Umbilical cord (tissue), 2 donors: ENCODE measurements around the gene PAWR. TPM values are rescaled to one million over a fixed set of nuclear protein-coding genes. Genes with fewer than 3 reads are reported as not detected.

Experiments
- DNase-seq: peaks from one replicate; pipeline ENCODE4 v3.0.0-alpha.2; 2015; ENCODE audit warnings: low spot score
- total RNA-seq: library from RNA; depleted of rRNA; stranded (reverse); fragments of >200 nt; gene quantifications from one replicate; pipeline ENCODE4 v1.2.3, GENCODE V29; 2014; ENCODE audit warnings: low replicate concordance; ENCODE audit not compliant: insufficient read depth

PAWR gene, protein sequence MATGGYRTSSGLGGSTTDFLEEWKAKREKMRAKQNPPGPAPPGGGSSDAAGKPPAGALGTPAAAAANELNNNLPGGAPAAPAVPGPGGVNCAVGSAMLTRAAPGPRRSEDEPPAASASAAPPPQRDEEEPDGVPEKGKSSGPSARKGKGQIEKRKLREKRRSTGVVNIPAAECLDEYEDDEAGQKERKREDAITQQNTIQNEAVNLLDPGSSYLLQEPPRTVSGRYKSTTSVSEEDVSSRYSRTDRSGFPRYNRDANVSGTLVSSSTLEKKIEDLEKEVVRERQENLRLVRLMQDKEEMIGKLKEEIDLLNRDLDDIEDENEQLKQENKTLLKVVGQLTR
- total RNA-seq, result 81.9 TPM

DNA sequence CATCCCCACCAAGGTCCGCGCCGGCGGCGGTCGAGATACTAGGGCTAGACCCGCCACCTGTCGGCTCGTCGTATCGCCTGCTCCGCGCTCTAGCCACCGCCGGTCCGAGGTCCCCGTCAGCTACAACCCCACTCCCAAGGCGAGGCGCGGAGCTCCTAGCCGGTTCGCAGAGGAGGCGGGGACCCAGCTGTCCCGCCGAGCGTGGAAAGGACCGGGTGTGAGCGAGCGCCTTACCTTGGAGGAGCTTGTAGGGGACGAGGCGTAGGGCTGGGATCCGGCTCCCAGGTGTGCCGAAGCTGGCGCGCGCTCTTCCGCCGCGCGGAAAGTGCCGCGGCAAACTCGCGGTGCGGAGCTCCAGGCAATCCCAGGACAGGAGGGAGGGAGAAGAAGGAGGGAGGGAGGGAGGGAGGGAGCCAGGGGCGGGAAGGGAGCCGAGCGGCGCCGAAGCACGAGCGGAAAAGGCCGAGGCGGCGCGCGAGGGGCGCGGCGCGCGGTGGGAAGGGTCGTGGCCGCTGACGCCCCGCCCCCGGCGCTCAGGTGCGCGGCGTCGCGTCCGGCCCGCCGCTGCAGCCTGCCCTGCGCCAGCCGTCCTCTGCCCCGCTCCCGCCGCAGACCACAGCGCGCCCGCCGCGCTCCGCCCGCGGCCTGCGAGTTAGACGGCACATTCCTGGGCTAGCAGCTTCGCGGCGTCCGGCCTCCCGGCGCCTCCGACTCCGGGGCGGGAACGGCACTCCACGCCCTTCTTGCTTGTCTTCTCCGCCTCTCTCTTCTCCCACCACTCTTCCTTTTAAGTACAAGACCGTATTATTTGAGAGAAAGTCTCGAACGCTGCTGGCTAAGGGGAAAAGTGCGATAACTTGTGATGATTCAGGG is at the start of gene PAWR:
TSS of gene PAWR (minus strand) at position 327 of the 873 bp plus-strand sequence. CDS start 720 bp downstream, outside the sequence.
- DNase-seq, result peak; percentile 84

DNA sequence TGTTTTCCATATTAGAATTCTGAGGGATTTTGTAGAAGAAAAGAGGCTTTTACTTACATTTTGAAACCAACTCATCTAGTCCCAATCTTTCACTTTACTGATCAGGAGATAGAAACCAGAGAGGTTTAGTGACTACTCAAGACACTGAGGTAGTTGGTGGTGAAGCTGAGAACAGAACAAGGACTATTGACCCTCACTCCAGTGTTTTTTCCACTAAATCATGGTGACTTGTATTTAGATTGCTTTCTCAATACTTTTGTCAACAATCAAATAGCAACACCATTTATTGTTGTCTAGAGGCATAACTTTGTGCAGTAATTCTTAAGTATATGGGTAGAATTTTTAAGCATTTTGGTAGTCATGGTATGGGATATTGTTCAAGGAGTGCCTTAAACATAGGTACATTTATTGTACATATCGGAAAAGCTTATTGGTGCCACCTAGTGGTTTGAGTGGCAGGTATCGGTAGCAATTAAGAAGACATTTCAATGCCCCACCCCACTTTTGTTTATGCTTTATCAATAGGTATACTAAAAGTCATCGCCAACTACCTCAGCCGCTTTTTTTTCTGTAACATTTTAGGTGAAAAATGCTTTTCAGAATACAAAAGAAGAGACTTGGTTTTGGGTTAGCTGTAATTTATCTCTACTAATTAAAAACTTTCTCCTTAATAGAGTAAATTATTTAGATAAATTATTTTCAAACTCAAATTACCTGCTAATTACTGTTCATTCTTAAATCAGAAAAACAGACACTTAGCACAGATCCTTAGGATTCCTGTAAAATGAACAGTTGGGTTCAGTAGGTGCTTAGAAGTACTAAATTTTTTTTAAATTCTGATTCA is 47.3 kb upstream of the PAWR start:
- DNase-seq, result peak; percentile 49

DNA sequence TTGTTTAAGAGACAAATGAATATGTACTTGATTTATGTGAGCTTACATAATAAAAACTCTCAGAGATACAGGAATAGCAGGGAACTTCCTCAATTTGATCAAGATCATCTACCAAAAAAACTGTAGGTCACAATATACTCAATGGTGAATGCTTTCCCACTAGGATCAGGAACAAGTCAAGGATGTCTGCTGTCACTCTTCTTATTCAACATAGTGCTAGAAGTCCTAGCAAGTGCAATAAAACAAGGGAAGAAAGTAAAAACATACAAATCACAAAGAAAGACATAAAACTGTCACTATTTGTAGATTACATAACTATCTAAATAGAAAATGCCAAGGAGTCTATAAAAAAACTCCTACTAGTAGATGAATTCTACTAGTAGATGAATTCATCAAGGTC is 41.9 kb upstream of the PAWR start:
- DNase-seq, result no peak

GRCh38 chr12:79725987-79726386 is 35.2 kb upstream of the PAWR start:
- peak; percentile 7 for DNase-seq

DNA sequence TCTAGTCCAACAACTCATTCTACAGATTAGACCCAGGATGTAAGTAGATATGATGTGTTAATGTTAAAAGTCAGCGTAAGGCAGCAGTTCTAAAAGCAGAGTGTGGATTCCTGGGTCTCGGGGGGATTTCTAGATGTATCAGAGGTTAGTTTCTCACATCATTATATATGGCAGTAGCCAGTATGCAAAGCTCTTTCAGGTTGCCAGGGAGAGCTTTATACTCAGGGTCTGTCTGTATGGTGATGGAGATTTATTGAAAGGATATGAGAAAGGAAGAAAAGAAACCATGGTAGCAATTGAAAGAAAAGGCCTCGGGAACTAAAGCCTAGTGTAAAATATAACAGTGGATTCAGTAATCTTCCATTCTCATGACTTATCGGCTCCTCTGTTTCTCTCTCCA is 26.2 kb upstream of the PAWR start:
- no peak for DNase-seq

DNA sequence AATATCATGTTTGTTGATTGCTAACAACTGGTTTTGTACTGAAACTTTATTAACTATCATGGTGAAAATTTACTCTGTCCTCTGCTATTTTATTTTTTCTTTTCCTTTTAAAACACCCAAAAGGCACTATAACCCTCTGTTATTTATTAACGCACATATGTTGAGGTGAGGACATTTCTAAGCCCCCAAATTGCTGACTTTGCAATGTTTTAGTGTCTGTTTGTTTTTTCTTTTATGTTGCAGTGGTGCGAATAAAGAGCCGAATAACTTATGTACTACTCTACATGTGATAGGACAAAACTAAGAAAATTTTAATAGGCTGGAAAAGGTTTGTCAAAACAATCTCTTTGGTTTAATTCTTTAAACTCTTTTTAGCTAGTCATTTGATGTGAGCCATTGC is 24.5 kb upstream of the PAWR start:
- DNase-seq, result no peak

DNA sequence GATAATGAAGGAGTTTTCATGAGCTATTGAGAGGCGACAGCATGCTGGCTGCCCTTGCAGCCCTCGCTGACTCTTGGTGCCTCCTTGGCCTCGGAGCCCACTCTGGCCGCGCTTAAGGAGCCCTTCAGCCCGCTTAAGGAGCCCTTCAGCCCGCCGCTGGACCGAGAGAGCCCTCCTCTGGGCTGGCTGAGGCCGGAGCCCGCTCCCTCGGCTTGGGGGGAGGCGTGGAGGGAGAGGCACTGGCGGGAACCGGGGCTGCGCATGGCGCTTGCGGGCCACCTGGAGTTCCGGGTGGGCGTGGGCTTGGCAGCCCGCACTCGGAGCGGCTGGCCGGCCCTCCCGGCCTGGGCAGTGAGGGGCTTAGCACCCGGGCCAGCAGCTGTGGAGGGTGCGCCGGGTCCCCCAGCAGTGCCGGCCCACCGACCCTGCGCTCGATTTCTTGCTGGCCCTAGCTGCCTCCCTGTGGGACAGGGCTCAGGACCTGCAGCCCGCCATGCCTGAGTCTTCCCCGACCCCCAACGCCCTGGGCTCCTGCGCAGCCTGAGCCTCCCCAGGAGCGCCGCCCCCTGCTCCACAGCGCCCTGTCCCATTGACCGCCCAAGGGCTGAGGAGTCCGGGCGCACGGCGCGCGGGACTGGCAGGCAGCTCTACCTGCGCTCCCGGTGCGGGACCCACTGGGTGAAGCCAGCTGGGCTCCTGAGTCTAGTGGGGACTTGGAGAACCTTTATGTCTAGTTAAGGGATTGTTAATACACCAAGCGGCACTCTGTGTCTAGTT is 20.1 kb upstream of the PAWR start:
- DNase-seq, result no peak

DNA sequence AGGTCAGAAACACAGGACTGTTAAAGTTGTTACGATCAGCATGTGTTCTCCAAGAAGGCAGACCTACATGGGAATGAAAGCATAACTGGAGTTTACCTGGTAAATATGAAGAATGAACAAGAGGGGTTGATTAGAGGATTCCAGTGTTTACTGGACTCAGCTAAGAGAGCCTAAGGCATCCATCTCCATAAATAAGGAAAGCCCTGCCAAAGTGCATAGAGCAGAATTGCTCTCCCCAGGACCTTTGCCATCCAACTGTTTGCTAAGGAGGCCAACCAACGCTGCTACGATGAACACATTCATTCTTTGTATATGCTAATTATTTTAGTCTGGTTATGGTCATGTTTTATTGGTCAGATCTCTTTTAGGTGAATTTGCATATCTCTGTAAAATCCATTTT is 17.1 kb upstream of the PAWR start:
- no peak for DNase-seq

DNA sequence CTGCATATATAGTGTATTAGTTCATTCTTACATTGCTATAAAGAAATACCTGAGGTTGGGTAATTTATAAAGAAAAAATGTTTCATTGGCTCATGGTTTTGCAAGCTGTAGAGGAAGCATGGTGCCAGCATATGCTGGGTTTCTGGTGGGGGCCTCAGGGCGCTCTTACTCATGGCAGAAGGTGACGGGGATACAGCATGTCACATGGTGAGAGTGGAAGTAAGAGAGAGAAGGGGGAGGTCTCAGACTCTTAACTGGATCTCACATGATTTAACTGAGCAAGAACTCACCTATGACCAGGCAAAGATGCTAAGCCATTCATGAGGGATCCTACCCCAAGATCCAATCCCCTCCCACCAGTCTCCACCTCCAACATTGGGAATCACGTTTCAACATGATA is 15.9 kb upstream of the PAWR start:
- no peak for DNase-seq

- no peak for DNase-seq
Observed at GRCh38 chr12:79706156-79706555, 15.4 kb upstream of the PAWR start.

- no peak for DNase-seq
Observed at GRCh38 chr12:79698966-79699365, 8.2 kb upstream of the PAWR start.

- DNase-seq, result peak; percentile 69
Observed at GRCh38 chr12:79696416-79696815, 5.7 kb upstream of the PAWR start.

DNA sequence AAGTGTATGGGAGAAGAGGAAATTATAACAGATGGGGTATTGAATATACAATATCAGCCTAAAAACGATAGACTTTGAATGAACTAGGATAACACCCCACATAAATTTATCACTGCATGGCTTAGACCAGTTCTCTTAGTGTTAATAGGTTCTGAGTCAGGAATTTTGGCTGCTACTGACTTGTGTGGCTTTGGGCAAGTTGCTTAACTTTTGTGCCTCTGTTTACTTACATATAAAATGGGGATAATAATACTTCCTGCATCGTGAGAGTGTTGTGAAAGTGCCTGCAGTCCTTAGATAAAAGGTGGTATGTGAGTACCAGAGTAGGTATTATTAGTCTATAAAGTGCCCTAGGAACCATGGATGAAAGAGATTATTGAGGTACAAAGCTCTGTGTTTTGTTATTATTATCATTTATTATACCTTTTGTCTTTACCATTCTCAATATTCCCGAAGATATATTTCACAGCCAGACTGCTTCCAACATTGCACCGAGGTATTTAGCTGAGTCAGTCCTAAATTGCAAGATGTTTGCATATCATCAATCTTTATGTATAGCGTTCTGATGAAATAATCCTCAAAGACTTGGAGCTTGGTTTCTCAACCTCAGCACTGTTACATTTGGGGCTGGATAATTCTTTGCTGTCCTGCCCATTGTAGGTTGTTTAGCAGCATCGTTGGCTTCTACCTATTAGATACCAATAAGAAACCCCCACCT is 2.3 kb upstream of the PAWR start:
- no peak for DNase-seq

- peak; percentile 16 for DNase-seq
Observed at GRCh38 chr12:79691511-79692248, 916 bp upstream of the PAWR start.

DNA sequence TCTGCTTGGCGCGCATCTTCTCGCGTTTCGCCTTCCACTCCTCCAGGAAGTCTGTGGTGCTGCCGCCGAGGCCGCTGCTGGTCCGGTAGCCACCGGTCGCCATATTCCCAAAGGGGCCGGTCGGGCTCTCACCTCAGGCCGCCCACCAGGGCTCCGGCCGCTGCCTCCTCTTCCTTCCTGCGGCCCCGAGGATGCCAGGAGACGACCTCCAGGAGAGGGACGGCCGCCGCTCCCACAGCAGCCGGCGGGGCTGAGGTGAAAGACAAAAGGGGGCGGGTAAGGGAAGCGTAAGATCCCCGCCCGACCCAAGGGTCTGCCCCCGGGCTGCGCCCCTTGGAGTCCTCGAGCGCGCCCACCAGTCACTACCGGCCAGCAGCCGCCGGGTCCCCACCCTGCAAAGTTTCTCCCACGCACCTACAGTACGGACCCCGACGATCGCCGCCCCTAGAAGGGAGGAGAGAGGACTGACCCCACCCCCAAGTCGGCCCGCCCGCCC is 574 bp downstream of the PAWR start:
- DNase-seq, result no peak

GRCh38 chr12:79689477-79690141 is 1.2 kb downstream of the PAWR start:
- peak; percentile 26 for DNase-seq

GRCh38 chr12:79689061-79689476 is 1.7 kb downstream of the PAWR start:
- no peak for DNase-seq

DNA sequence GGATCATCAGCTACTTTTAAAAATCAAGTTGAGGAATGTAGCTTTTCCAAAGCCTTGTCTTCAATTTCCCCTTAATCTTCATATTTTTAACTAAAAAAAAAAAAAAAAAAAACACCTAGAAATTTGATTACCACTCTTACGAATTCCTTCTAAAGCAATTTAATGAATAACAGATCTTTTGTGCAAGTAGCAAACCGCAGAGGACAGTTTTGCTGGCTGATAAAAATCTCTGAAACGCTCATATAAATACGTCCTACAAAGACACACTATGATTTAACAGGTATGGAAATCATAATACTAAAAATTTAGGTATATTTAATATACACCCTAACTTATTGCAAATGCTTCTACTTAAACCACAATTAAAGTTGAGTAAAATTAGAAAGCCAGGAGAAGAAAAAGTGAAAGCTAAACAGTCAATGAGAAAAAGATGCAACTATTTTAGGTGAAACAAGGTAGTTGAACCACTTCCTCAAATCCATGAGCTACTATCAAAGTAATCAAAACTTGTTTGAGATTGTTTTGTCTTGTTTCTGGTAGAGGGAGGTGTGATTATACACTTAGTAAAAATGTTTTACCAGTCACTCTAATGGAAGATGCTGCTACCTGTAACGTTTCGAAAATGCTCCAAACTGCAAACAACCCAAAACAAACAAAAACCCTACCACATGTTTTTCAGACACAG is 2.2 kb downstream of the PAWR start:
- DNase-seq, result no peak
